Liver (tissue), 9 donors: Measurements from ENCODE around the gene ACKR4. TPM values are rescaled to one million over a fixed set of nuclear protein-coding genes. Genes with fewer than 3 reads are reported as not detected.

Experiments
- DNase-seq: peaks from one replicate; pipeline ENCODE4 v3.0.0-alpha.2; 2017; ENCODE audit warnings: low spot score
- H3K27ac ChIP-seq, 2 donors: one replicate each; pipeline ENCODE4 v1.7.0; 2013; ENCODE audit warnings: inconsistent platforms in 2 of 2, low read length in 2 of 2, control low read depth in 1 of 2, low read depth in 1 of 2, mild to moderate bottlenecking in 1 of 2
- H3K27me3 ChIP-seq, 4 donors: one replicate each; pipeline versions ENCODE4 v1.6.1 to v1.7.0; 2013; ENCODE audit warnings: low read length in 3 of 4, inconsistent platforms in 1 of 4, mild to moderate bottlenecking in 1 of 4, moderate library complexity in 1 of 4; ENCODE audit not compliant: control insufficient read depth in 4 of 4, insufficient read depth in 4 of 4
- H3K36me3 ChIP-seq, 4 donors: one replicate each; pipeline versions ENCODE4 v1.6.1 to v1.7.0; 2013; ENCODE audit warnings: low read length in 3 of 4, mild to moderate bottlenecking in 3 of 4, low read depth in 1 of 4, moderate library complexity in 1 of 4; ENCODE audit not compliant: control insufficient read depth in 4 of 4, insufficient read depth in 3 of 4
- H3K4me1 ChIP-seq, 4 donors: one replicate each; pipeline versions ENCODE4 v1.6.1 to v1.7.0; 2013; ENCODE audit warnings: low read length in 3 of 4, mild to moderate bottlenecking in 3 of 4, moderate library complexity in 1 of 4; ENCODE audit not compliant: control insufficient read depth in 4 of 4, insufficient read depth in 4 of 4
- H3K4me3 ChIP-seq, 3 donors: one replicate each; pipeline versions ENCODE4 v1.6.1 to v1.7.0; 2013; ENCODE audit warnings: low read length in 3 of 3, control low read depth in 1 of 3, low read depth in 1 of 3, mild to moderate bottlenecking in 1 of 3
- H3K9ac ChIP-seq, 2 donors: one replicate each; pipeline ENCODE4 v1.7.0; 2013; ENCODE audit warnings: low read length in 2 of 2, mild to moderate bottlenecking in 2 of 2, moderate library complexity in 2 of 2, control low read depth in 1 of 2, low read depth in 1 of 2
- H3K9me3 ChIP-seq, 4 donors: one replicate each; pipeline versions ENCODE4 v1.6.1 to v1.7.0; 2013; ENCODE audit warnings: low read length in 3 of 4; ENCODE audit not compliant: control insufficient read depth in 4 of 4
- ATF3 ChIP-seq: IDR thresholded peaks from 2 replicates; pipeline ENCODE4 v1.6.1; 2016; ENCODE audit warnings: antibody characterized with exemption
- CTCF ChIP-seq: fragments of 150-350 bp; IDR thresholded peaks from 2 replicates; pipeline ENCODE4 v1.5.1; 2017; ENCODE audit warnings: improper control_type of control experiment, low read depth, low read length; ENCODE audit not compliant: missing input control
- EGR1 ChIP-seq, 2 donors: IDR thresholded peaks; 2 replicates each; pipeline ENCODE4 v1.6.1; 2016 to 2018; ENCODE audit warnings: antibody characterized with exemption in 2 of 2, low read depth in 2 of 2
- FOXA1 ChIP-seq: IDR thresholded peaks from 2 replicates; pipeline ENCODE4 v1.6.1; 2016; ENCODE audit warnings: antibody characterized with exemption
- FOXA2 ChIP-seq: IDR thresholded peaks from 2 replicates; pipeline ENCODE4 v1.6.1; 2016; ENCODE audit warnings: antibody characterized with exemption
- GABPA ChIP-seq, 2 donors: IDR thresholded peaks in 1 of 2; conservative IDR thresholded peaks in 1 of 2; 2 replicates each; pipeline ENCODE4 v1.6.1; 2016; ENCODE audit warnings: antibody characterized with exemption in 2 of 2, mild to moderate bottlenecking in 1 of 2, moderate library complexity in 1 of 2
- HNF4A ChIP-seq, 2 donors: conservative IDR thresholded peaks; 2 replicates each; pipeline ENCODE4 v1.6.1; 2016; ENCODE audit warnings: antibody characterized with exemption in 2 of 2, mild to moderate bottlenecking in 2 of 2
- HNF4G ChIP-seq: IDR thresholded peaks from 2 replicates; pipeline ENCODE4 v1.6.1; 2016; ENCODE audit warnings: antibody characterized with exemption
- JUND ChIP-seq, 2 donors: IDR thresholded peaks; 2 replicates each; pipeline ENCODE4 v1.6.1; 2016; ENCODE audit warnings: antibody characterized with exemption in 2 of 2
- MAX ChIP-seq: IDR thresholded peaks from 2 replicates; pipeline ENCODE4 v1.6.1; 2016; ENCODE audit warnings: antibody characterized with exemption
- NR2F2 ChIP-seq: IDR thresholded peaks from 2 replicates; pipeline ENCODE4 v1.6.1; 2016; ENCODE audit warnings: antibody characterized with exemption
- RAD21 ChIP-seq, 2 donors: IDR thresholded peaks; 2 replicates each; pipeline ENCODE4 v1.6.1; 2016; ENCODE audit warnings: antibody characterized with exemption in 2 of 2, mild to moderate bottlenecking in 2 of 2
- REST ChIP-seq: IDR thresholded peaks from 2 replicates; pipeline ENCODE4 v1.6.1; 2016; ENCODE audit warnings: antibody characterized with exemption, mild to moderate bottlenecking
- RXRA ChIP-seq, 2 donors: IDR thresholded peaks; 2 replicates each; pipeline ENCODE4 v1.6.1; 2017 to 2018; ENCODE audit warnings: antibody characterized with exemption in 2 of 2, mild to moderate bottlenecking in 1 of 2
- SP1 ChIP-seq: IDR thresholded peaks from 2 replicates; pipeline ENCODE4 v1.6.1; 2018; ENCODE audit warnings: antibody characterized with exemption, mild to moderate bottlenecking
- TAF1 ChIP-seq: conservative IDR thresholded peaks from 2 replicates; pipeline ENCODE4 v1.6.1; 2016; ENCODE audit warnings: antibody characterized with exemption, mild to moderate bottlenecking
- YY1 ChIP-seq: IDR thresholded peaks from 2 replicates; pipeline ENCODE4 v1.6.1; 2016; ENCODE audit warnings: antibody characterized with exemption, mild to moderate bottlenecking
- ZBTB33 ChIP-seq: IDR thresholded peaks from 2 replicates; pipeline ENCODE4 v1.6.1; 2016; ENCODE audit warnings: antibody characterized with exemption
- WGBS: extraction: QIAGEN DNeasy Blood & Tissue Kit; methylation state at CpG from one replicate; pipeline ENCODE4 v1.1.7; 2013; 5-methylcytosine and 5-hydroxymethylcytosine counted together
- polyA plus RNA-seq, 2 donors: library from polyadenylated mRNA; stranded (reverse) in 1 of 2; unstranded in 1 of 2; fragments of 200-250 nt in 1 of 2; fragments of >200 nt in 1 of 2; fragmentation: Nextera tagmentation in 1 of 2; extraction: Ambion mirVana in 1 of 2; gene quantifications; one replicate each; pipeline versions ENCODE4 v1.2.1 to v1.2.3, GENCODE V29; 2013 to 2015
- total RNA-seq, 2 donors: library from RNA; depleted of rRNA; stranded (reverse); fragments of >200 nt; gene quantifications; one replicate each; pipeline ENCODE4 v1.2.3, GENCODE V29; 2014
- donor health status: healthy.
- donor health status: healthy.
- donor health status: healthy.
- donor health status: healthy.
- donor health status: healthy.

ACKR4 gene
- total and polyA plus RNA-seq, 4 donors, result 0.21 to 0.71 (median 0.31) TPM

GRCh38 chr3:132630612-132631011, 33.5 kb downstream of the ACKR4 start:
- H3K9ac ChIP-seq, result no peak overlapping the region
- 98% methylated on average over 7 of the region's 7 CpGs for WGBS
- no peaks in the 10 kb centered on the region for H3K27me3 ChIP-seq
- H3K4me1 ChIP-seq, result no peaks in the 10 kb centered on the region
- no peak for DNase-seq
- H3K36me3 ChIP-seq, result peaks cover 6 to 32% (median 31%) of the 10 kb centered on the region in 4 donors
- TF ChIP-seq MAX (no peak), EGR1 (IDR thresholded peaks at IDR 0.05; ENCODE audit: low read depth in 2 of 2) (no peak), RXRA (IDR thresholded peaks at IDR 0.05) (no peak), TAF1 (no peak), GABPA (IDR thresholded peaks at IDR 0.05 in 1 of 2, conservative IDR thresholded peaks at IDR 0.05 in 1 of 2) (no peak), REST (no peak), NR2F2 (no peak), RAD21 (IDR thresholded peaks at IDR 0.05) (no peak), HNF4G (no peak), HNF4A (conservative IDR thresholded peaks at IDR 0.05) (no peak), YY1 (no peak), CTCF (no peak), SP1 (no peak), ATF3 (no peak), JUND (IDR thresholded peaks at IDR 0.05) (no peak), ZBTB33 (no peak), FOXA1 (no peak), FOXA2 (no peak)
- no peak overlapping the region for H3K4me3 ChIP-seq
- no peak overlapping the region for H3K27ac ChIP-seq
- no peaks in the 10 kb centered on the region for H3K9me3 ChIP-seq

GRCh38 chr3:132635052-132635451, 38.0 kb downstream of the ACKR4 start:
- DNase-seq, result no peak
- Histone ChIP-seq H3K36me3 (peaks cover 5 to 39% (median 34%) of the 10 kb centered on the region in 4 donors), H3K9ac (no peak overlapping the region), H3K27ac (no peak overlapping the region), H3K27me3 (no peaks in the 10 kb centered on the region), H3K4me3 (no peak overlapping the region), H3K9me3 (no peaks in the 10 kb centered on the region), H3K4me1 (no peaks in the 10 kb centered on the region)
- TF ChIP-seq HNF4A (conservative IDR thresholded peaks at IDR 0.05) (no peak), NR2F2 (no peak), ATF3 (no peak), REST (no peak), ZBTB33 (no peak), MAX (no peak), RAD21 (IDR thresholded peaks at IDR 0.05) (no peak), RXRA (IDR thresholded peaks at IDR 0.05) (no peak), YY1 (no peak), GABPA (IDR thresholded peaks at IDR 0.05 in 1 of 2, conservative IDR thresholded peaks at IDR 0.05 in 1 of 2) (no peak), SP1 (no peak)
